Jurkat, Clone E6-1 (cell line): ENCODE data around the gene CDH23.

Experiments used
- DNase-seq: peaks from one replicate; pipeline ENCODE4 v3.0.0-alpha.2; 2011; ENCODE audit warnings: low read depth, low spot score
- H3K4me3 ChIP-seq: 2 replicates; pipeline ENCODE4 v1.5.1; 2011; ENCODE audit warnings: mild to moderate bottlenecking, low read length, control low read depth, moderate library complexity

The CDH23 gene

GRCh38 chr10:71827852-71828251 is 431.1 kb downstream of the CDH23 start:
- no peak overlapping the region for H3K4me3 ChIP-seq
- no peak for DNase-seq

- no peak overlapping the region for H3K4me3 ChIP-seq
- no peak for DNase-seq
These were observed 432.0 kb downstream of the CDH23 start for GRCh38 chr10:71828702-71829101.

GRCh38 chr10:71829171-71829570 is 432.5 kb downstream of the CDH23 start:
- no peak for DNase-seq
- H3K4me3 ChIP-seq, result no peak overlapping the region

GRCh38 chr10:71829896-71830295 is 433.2 kb downstream of the CDH23 start:
- DNase-seq, result no peak
- no peak overlapping the region for H3K4me3 ChIP-seq

- no peak for DNase-seq
- H3K4me3 ChIP-seq, result no peak overlapping the region
These were observed 434.0 kb downstream of the CDH23 start for GRCh38 chr10:71830726-71831125.

GRCh38 chr10:71831646-71832552 is 435.2 kb downstream of the CDH23 start:
- H3K4me3 ChIP-seq, result no peak overlapping the region
- DNase-seq, result no peak

- DNase-seq, result no peak
These were observed 436.2 kb downstream of the CDH23 start for GRCh38 chr10:71832967-71833366.

GRCh38 chr10:71833451-71834342 is 437.0 kb downstream of the CDH23 start:
- DNase-seq, result no peak
- no peak overlapping the region for H3K4me3 ChIP-seq

More at GRCh38 chr10:71832967-71833366, 436.2 kb downstream of the CDH23 start:
- no peak overlapping the region for H3K4me3 ChIP-seq

GRCh38 chr10:71834343-71834674 is 437.6 kb downstream of the CDH23 start:
- no peak for DNase-seq
- H3K4me3 ChIP-seq, result no peak overlapping the region

- no peak overlapping the region for H3K4me3 ChIP-seq
- no peak for DNase-seq
These were observed 439.2 kb downstream of the CDH23 start for GRCh38 chr10:71835671-71836595.

- no peak overlapping the region for H3K4me3 ChIP-seq
- no peak for DNase-seq
These were observed 439.9 kb downstream of the CDH23 start for GRCh38 chr10:71836596-71836974.

GRCh38 chr10:71837098-71837827 is 440.5 kb downstream of the CDH23 start:
- H3K4me3 ChIP-seq, result no peak overlapping the region; the same call in 1 of the 2 replicates
- peak; percentile 82 for DNase-seq

- no peak for DNase-seq
- no peak overlapping the region for H3K4me3 ChIP-seq
These were observed 441.8 kb downstream of the CDH23 start for GRCh38 chr10:71838264-71839211.

- H3K4me3 ChIP-seq, result no peak overlapping the region
- DNase-seq, result peak; percentile 83
These were observed 443.6 kb downstream of the CDH23 start for GRCh38 chr10:71840177-71840957.

- no peak overlapping the region for H3K4me3 ChIP-seq
- DNase-seq, result no peak
These were observed 444.2 kb downstream of the CDH23 start for GRCh38 chr10:71840958-71841335.

GRCh38 chr10:71842422-71842821 is 445.7 kb downstream of the CDH23 start:
- DNase-seq, result no peak
- H3K4me3 ChIP-seq, result no peak overlapping the region
